ENCODE measurements around the gene CARD11.

The CARD11 gene

DNA sequence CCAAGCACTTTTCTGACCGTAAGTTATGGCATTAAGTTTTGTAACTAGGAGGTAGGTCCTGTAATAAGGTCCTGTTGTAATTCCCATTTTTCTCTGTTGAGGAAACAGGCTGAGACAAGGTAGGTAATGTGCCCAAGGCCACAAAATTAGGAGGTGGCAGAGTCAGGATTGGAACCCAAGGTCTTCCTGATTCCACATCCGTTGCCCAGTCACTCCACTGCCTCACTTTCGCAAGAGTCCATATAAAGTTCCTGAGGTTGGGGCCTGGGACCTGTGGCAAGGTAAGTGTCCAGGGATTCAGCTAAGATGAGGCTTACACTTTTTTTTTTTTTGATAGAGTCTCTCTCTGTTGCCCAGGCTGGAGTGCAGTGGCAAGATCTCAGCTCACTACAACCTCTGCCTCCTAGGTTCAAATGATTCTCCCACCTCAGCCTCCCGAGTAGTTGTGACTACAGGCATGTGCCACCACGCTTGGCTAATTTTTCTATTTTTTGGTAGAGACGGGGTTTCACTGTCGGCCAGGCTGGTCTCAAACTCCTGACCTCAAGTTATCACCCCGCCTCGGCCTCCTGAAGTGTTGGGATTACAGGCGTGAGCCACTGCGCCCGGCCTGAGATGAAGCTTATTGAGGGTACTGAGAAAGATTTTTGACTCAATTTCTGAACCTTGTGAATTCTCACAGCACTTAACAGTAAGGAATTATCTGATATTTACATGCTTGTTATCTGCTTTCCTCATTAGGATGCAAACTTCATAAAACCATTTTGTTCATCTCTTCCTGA lies 179.3 kb downstream of the CARD11 start:
- Histone ChIP-seq H3K27ac (no peak overlapping the region), H3K9me3 (ENCODE audit: severe bottlenecking) (no peaks in the 10 kb centered on the region), H3K36me3 (no peaks in the 10 kb centered on the region), H3K27me3 (ENCODE audit: insufficient read depth, low read depth, severe bottlenecking) (no peaks in the 10 kb centered on the region), H3K4me3 (ENCODE audit: low read depth, low read length) (no peak overlapping the region)
- TF ChIP-seq CTCF (IDR thresholded peaks at IDR 0.05; ENCODE audit: low read depth, low read length): no peak
- no peak for DNase-seq

- H3K27me3 ChIP-seq (ENCODE audit: insufficient read depth, low read depth, severe bottlenecking): no peaks in the 10 kb centered on the region
- H3K27ac ChIP-seq: no peak overlapping the region
- no peak for DNase-seq
- H3K36me3 ChIP-seq: no peaks in the 10 kb centered on the region
- no peaks in the 10 kb centered on the region for H3K9me3 ChIP-seq (ENCODE audit: severe bottlenecking)
- TF ChIP-seq CTCF (IDR thresholded peaks at IDR 0.05; ENCODE audit: low read depth, low read length): no peak
- H3K4me3 ChIP-seq (ENCODE audit: low read depth, low read length): no peak overlapping the region
These were observed 180.1 kb downstream of the CARD11 start for GRCh38 chr7:2863461-2864066.

DNA sequence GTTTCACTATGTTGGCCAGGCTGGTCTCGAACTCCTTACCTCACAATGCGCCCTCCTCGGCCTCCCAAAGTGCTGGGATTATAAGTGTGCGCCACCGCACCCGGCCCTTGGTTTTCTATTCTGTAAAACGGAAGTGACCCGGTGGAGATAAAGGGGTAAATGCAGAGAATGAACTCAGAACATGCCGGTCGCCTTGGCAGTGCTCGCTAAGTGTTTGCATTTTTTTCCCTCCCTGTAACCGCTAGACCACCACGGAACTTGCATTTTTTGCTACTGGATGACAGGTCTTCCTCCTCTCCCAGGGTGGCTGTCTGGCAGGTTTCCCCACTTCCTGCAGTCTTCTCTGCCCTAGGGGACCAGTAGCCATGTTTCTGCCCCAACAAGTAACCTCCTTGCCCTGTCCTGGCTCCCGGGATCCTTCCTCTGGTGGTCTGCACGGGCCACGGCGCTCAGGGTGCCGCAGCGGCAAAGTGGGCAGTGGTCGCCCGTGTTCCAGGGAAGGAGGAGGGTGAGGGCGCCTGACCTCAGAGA lies 180.8 kb downstream of the CARD11 start:
- Histone ChIP-seq H3K27ac (no peak overlapping the region), H3K36me3 (no peaks in the 10 kb centered on the region), H3K27me3 (ENCODE audit: insufficient read depth, low read depth, severe bottlenecking) (no peaks in the 10 kb centered on the region), H3K4me3 (ENCODE audit: low read depth, low read length) (no peak overlapping the region), H3K9me3 (ENCODE audit: severe bottlenecking) (no peaks in the 10 kb centered on the region)
- DNase-seq: no peak
- no peak for TF ChIP-seq CTCF (IDR thresholded peaks at IDR 0.05; ENCODE audit: low read depth, low read length)

- DNase-seq: no peak
- Histone ChIP-seq H3K4me3 (ENCODE audit: low read depth, low read length) (no peak overlapping the region), H3K27ac (no peak overlapping the region), H3K36me3 (no peaks in the 10 kb centered on the region), H3K9me3 (ENCODE audit: severe bottlenecking) (no peaks in the 10 kb centered on the region), H3K27me3 (ENCODE audit: insufficient read depth, low read depth, severe bottlenecking) (no peaks in the 10 kb centered on the region)
- no peak for TF ChIP-seq CTCF (IDR thresholded peaks at IDR 0.05; ENCODE audit: low read depth, low read length)
These were observed 182.2 kb downstream of the CARD11 start for GRCh38 chr7:2861509-2861908.

GRCh38 chr7:2860627-2861133 lies 183.0 kb downstream of the CARD11 start:
- no peaks in the 10 kb centered on the region for H3K36me3 ChIP-seq
- DNase-seq: no peak
- H3K4me3 ChIP-seq (ENCODE audit: low read depth, low read length): no peak overlapping the region
- H3K27me3 ChIP-seq (ENCODE audit: insufficient read depth, low read depth, severe bottlenecking): no peaks in the 10 kb centered on the region
- no peak overlapping the region for H3K27ac ChIP-seq
- no peaks in the 10 kb centered on the region for H3K9me3 ChIP-seq (ENCODE audit: severe bottlenecking)
- TF ChIP-seq CTCF (IDR thresholded peaks at IDR 0.05; ENCODE audit: low read depth, low read length): no peak

All from WERI-Rb-1 (cell line).